PC-9 (cell line): Measurements from ENCODE around the gene ZFP3. TPM values are rescaled to one million over a fixed set of nuclear protein-coding genes. Genes with fewer than 3 reads are reported as not detected.
A peak's percentile ranks its signal among the peaks of the same experiment; 100 is the strongest.
"Not testable (repeated sequence)": the region's sequence is repeated elsewhere in the genome, so short reads cannot be mapped to it uniquely, and the experiment has no call there.

Experiments
- BruUV-seq: library from RNA; stranded (reverse); fragments of 400-500 nt; replicated peaks from 2 replicates; lab custom pipeline; 2021; lab: Mats Ljungman, UMichigan
- CTCF ChIA-PET: fragments of 300-600 bp; sonication (Branson Sonifier 250); formaldehyde crosslinking; loops from one replicate; lab custom pipeline; 2022; ENCODE audit warnings: antibody characterized with exemption; lab: Charles Lee
- POLR2A ChIA-PET: fragments of 300-600 bp; sonication (Branson Sonifier 250); formaldehyde crosslinking; loops from one replicate; lab custom pipeline; 2022; ENCODE audit warnings: antibody characterized with exemption; ENCODE audit not compliant: unreplicated experiment; lab: Charles Lee
- DNase-seq, 2 experiments: peaks; one replicate each; pipeline versions ENCODE4 v3.0.0 to v3.0.0-alpha.2; 2015 to 2022; ENCODE audit warnings: mixed read lengths in 1 of 2
- H2AFZ ChIP-seq: fragments of 200-600 bp; sonication (generic); 2 replicates; pipeline ENCODE4 v1.8.1; 2017; ENCODE audit warnings: antibody characterized with exemption
- H3F3A ChIP-seq: fragments of 200-600 bp; sonication (generic); 2 replicates; pipeline ENCODE4 v1.8.1; 2017; ENCODE audit warnings: antibody characterized with exemption, mild to moderate bottlenecking, low read depth; ENCODE audit not compliant: insufficient read depth
- H3K27ac ChIP-seq: fragments of 200-600 bp; sonication (generic); 2 replicates; pipeline ENCODE4 v1.6.1; 2016; ENCODE audit warnings: mixed run types
- H3K27me3 ChIP-seq: fragments of 200-600 bp; sonication (generic); 2 replicates; pipeline ENCODE4 v1.6.1; 2016; ENCODE audit warnings: low read depth, mixed run types; ENCODE audit not compliant: insufficient read depth
- H3K36me3 ChIP-seq: fragments of 200-600 bp; sonication (generic); 2 replicates; pipeline ENCODE4 v1.6.1; 2016; ENCODE audit warnings: low read depth, mixed run types
- H3K4me1 ChIP-seq: fragments of 200-600 bp; sonication (generic); replicated peaks from 2 replicates; pipeline ENCODE4 v1.6.1; 2016; ENCODE audit warnings: mixed run types; ENCODE audit not compliant: insufficient read depth
- H3K4me2 ChIP-seq: fragments of 200-600 bp; sonication (generic); 2 replicates; pipeline ENCODE4 v1.6.1; 2017; ENCODE audit warnings: mixed run types
- H3K4me3 ChIP-seq: fragments of 200-600 bp; sonication (generic); 2 replicates; pipeline ENCODE4 v1.6.1; 2016; ENCODE audit warnings: mixed run types
- H3K79me2 ChIP-seq: fragments of 200-600 bp; sonication (generic); 2 replicates; pipeline ENCODE4 v1.6.1; 2017; ENCODE audit warnings: low read depth, mixed run types
- H3K9me2 ChIP-seq: fragments of 200-600 bp; sonication (generic); 2 replicates; pipeline ENCODE4 v1.8.1; 2017; ENCODE audit warnings: mild to moderate bottlenecking; ENCODE audit not compliant: insufficient read depth
- H3K9me3 ChIP-seq: fragments of 200-600 bp; sonication (generic); 2 replicates; pipeline ENCODE4 v1.8.1; 2016; ENCODE audit warnings: low read depth; ENCODE audit not compliant: insufficient read depth
- H4K20me1 ChIP-seq: fragments of 200-600 bp; sonication (generic); 2 replicates; pipeline ENCODE4 v1.8.1; 2017; ENCODE audit not compliant: insufficient read depth
- EZH2 ChIP-seq: fragments of 200-600 bp; sonication (generic); IDR thresholded peaks from 2 replicates; pipeline ENCODE4 v1.8.0; 2017; ENCODE audit warnings: antibody characterized with exemption, low read depth
- intact Hi-C: fragments of 100-400 bp; cut with micrococcal nuclease; formaldehyde crosslinking; loops from one replicate; pipeline ENCODE4 v1.10.0; 2022; ENCODE audit not compliant: unreplicated experiment
- total RNA-seq: library from RNA; stranded (reverse); gene quantifications from 2 replicates; pipeline ENCODE4 v1.2.3, GENCODE V29; 2021
- TF ChIP-seq, protein P1 (sequence below): fragments of 200-600 bp; sonication (generic); conservative IDR thresholded peaks from 2 replicates; pipeline ENCODE4 v1.6.1; 2017; ENCODE audit warnings: mixed run types, antibody characterized with exemption, mild to moderate bottlenecking, moderate library complexity

Gene ZFP3
- total RNA-seq, 1 experiment from 2014 or later, result 4.5 TPM

DNA sequence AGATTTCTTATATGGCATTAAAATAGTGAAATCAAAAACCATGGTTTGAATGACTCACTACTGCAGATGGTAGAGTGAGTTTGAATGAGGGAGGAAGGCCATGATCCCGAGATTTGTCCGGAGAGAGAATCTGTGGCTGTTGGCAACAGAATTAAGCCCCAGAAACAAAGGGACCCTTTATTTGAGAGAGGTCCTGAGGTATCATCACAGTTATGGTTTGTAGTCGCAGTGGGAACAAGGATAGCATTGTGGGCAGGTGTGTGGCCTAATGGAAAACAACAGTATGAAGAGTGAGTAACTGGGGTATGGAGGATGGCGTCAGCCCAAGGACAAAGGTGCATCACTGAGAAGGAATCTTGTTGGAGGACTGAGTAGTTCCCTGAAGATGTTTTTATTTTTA, 8.5 kb upstream of the ZFP3 start:
- no peak for TF ChIP-seq EZH2
- TF ChIP-seq, protein P1, sequence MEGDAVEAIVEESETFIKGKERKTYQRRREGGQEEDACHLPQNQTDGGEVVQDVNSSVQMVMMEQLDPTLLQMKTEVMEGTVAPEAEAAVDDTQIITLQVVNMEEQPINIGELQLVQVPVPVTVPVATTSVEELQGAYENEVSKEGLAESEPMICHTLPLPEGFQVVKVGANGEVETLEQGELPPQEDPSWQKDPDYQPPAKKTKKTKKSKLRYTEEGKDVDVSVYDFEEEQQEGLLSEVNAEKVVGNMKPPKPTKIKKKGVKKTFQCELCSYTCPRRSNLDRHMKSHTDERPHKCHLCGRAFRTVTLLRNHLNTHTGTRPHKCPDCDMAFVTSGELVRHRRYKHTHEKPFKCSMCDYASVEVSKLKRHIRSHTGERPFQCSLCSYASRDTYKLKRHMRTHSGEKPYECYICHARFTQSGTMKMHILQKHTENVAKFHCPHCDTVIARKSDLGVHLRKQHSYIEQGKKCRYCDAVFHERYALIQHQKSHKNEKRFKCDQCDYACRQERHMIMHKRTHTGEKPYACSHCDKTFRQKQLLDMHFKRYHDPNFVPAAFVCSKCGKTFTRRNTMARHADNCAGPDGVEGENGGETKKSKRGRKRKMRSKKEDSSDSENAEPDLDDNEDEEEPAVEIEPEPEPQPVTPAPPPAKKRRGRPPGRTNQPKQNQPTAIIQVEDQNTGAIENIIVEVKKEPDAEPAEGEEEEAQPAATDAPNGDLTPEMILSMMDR, result no peak
- H3K9me2 ChIP-seq, result no peaks in the 10 kb centered on the region
- no peak overlapping the region for H3K27ac ChIP-seq
- DNase-seq, result no peak
- intact Hi-C loops, result no loop called here
- no TSS peak for BruUV-seq
- H3K27me3 ChIP-seq, result peaks cover 8% of the 10 kb centered on the region
- H3K79me2 ChIP-seq, result no peaks in the 10 kb centered on the region
- CTCF ChIA-PET, result no interaction called here
- POLR2A ChIA-PET, result no interaction called here
- H2AFZ ChIP-seq, result no peak overlapping the region
- no peaks in the 10 kb centered on the region for H3K9me3 ChIP-seq
- H3K4me3 ChIP-seq, result no peak overlapping the region
- no peaks in the 10 kb centered on the region for H3K36me3 ChIP-seq
- H3F3A ChIP-seq, result no peaks in the 10 kb centered on the region
- no peaks in the 10 kb centered on the region for H4K20me1 ChIP-seq
- H3K4me2 ChIP-seq, result no peak overlapping the region
- no peaks in the 10 kb centered on the region for H3K4me1 ChIP-seq

GRCh38 chr17:5075472-5075871, 2.8 kb upstream of the ZFP3 start:
- H3K9me2 ChIP-seq, H3K4me1 ChIP-seq, H3K4me3 ChIP-seq, H3K27ac ChIP-seq, CTCF ChIA-PET, BruUV-seq, H3K27me3 ChIP-seq, H4K20me1 ChIP-seq, H3K4me2 ChIP-seq, DNase-seq, POLR2A ChIA-PET, H3K36me3 ChIP-seq, H3K79me2 ChIP-seq, H3K9me3 ChIP-seq, intact Hi-C loops, H2AFZ ChIP-seq, H3F3A ChIP-seq: not testable (repeated sequence)

DNA sequence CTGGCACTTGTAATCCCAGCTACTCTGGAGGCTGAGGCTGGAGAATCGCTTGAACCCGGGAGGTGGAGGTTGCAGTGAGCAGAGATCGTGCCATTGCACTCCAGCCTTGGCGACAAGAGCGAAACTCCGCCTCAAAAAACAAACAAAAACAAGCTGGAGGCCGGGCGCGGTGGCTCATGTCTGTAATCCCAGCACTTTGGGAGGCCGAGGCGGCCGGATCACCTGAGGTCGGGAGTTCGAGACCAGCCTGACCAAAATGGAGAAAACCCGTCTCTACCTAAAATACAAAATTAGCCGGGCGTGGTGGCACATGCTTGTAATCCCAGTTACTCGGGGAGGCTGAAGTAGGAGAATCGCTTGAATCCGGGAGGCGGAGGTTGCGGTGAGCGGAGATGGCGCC, 992 bp upstream of the ZFP3 start:
- H4K20me1 ChIP-seq, H3K4me2 ChIP-seq, BruUV-seq, POLR2A ChIA-PET, H3K27ac ChIP-seq, H3F3A ChIP-seq, CTCF ChIA-PET, H2AFZ ChIP-seq, DNase-seq, H3K4me1 ChIP-seq, H3K9me2 ChIP-seq, H3K79me2 ChIP-seq, H3K27me3 ChIP-seq, H3K36me3 ChIP-seq, H3K9me3 ChIP-seq, intact Hi-C loops: not testable (repeated sequence)
- peak overlapping the region; percentile 61 for H3K4me3 ChIP-seq

DNA sequence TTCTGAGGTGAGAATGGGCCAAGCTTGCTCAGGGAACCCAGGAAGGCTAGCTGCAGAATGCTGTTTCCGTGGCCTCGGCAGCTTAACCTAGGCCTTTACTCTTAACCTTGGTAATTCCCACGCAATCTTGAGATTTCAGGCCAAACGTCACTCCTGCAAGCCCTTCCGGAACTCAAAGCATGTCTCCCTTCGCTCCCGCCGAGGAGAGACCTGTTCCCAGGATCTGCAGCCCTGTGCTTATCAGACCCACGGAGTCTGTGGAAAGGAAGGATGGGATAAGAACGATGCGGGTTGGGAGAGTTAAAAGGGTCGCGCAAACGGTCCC, 524 bp upstream of the ZFP3 start:
- Histone ChIP-seq H3K9me3 (peaks cover 6% of the 10 kb centered on the region; the same call in 1 of the 2 replicates), H3K4me3 (peak overlapping the region; percentile 61), H3K4me2 (peak overlapping the region; percentile 82), H3K36me3 (no peaks in the 10 kb centered on the region), H4K20me1 (no peaks in the 10 kb centered on the region), H3K27ac (no peak overlapping the region), H3K9me2 (no peaks in the 10 kb centered on the region), H2AFZ (peak overlapping the region; percentile 85), H3K27me3 (peaks cover 3% of the 10 kb centered on the region; the same call in 1 of the 2 replicates), H3K79me2 (no peaks in the 10 kb centered on the region), H3F3A (no peaks in the 10 kb centered on the region; the same call in 1 of the 2 replicates), H3K4me1 (no peaks in the 10 kb centered on the region)
- no peak for TF ChIP-seq EZH2
- TF ChIP-seq, protein P1, result no peak
- ChIA-PET CTCF (no interaction called here), POLR2A (no interaction called here)
- no peak for DNase-seq
- intact Hi-C loops, result loop anchor here (1.0 kb wide), 1 partner anchor 35 kb away; no protein-coding TSS in a partner anchor
- TSS peak; percentile 88 for BruUV-seq
